ENCODE results near the gene LRFN4. TPM values are rescaled to one million over a fixed set of nuclear protein-coding genes. Genes with fewer than 3 reads are reported as not detected.

LRFN4 gene
- total RNA-seq, 3 donors from 2014 or later (not counting 1 experiment from before 2014, with no cell fraction given): 1.2 to 3.4 (median 2.0) TPM

DNA sequence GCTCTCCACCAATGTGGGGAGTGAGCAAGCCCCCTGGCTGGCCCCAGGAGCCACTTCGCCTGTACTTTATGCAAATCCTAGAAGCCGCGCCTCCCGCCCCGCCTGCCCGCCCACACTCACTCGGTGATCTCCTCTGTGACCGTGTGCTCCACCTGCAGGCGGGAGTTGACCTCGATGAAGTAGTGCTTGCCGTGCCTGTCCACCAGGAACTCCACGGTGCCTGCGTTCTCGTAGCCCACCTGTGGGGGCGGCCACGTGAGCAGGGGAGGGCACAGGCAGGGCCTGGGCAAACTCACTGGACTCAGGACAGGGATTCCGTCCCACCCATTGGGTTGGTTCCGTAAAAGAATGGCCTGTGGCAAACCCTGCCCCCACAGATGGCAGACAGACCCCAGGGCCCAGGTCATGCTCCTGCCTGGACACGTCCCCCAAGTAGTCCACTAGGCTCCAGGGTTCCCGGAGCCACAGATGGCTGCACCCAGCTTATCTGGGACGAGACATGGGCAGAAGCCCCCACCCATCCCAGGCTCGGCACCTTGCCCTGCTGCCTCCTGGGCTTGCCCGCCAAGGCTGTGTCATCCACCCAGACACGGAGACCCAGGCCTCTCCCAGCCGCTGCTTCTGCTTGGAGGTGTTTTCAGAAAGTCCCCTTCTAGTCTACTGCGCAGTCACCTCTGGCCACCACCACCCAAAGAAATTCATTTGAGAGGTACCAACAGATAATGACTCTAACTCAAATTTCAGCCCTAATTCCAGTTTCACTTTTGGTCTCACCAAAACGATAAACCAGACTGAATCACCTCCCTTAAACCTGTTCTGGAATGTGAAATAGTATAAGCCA lies 12.1 kb downstream of the LRFN4 start:
- H3K27me3 Mint-ChIP-seq (ENCODE audit: low read depth in 2 of 2): no peaks in the 10 kb centered on the region
- H3K9me3 Mint-ChIP-seq: no peaks in the 10 kb centered on the region
- Histone ChIP-seq H3K9me3 (ENCODE audit: control insufficient read depth, insufficient read depth, low read length) (no peaks in the 10 kb centered on the region), H3K4me1 (ENCODE audit: control insufficient read depth, insufficient read depth, low read length) (peaks cover 8% of the 10 kb centered on the region), H3K27me3 (ENCODE audit: control insufficient read depth, insufficient read depth, low read length) (no peaks in the 10 kb centered on the region), H3K4me3 (ENCODE audit: low read length) (no peak overlapping the region), H3K36me3 (ENCODE audit: control insufficient read depth, insufficient read depth, low read length) (no peaks in the 10 kb centered on the region), H3K27ac (ENCODE audit: low read length) (no peak overlapping the region)
- intact Hi-C loops (cut with micrococcal nuclease): no loop called here
- ATAC-seq: peak; percentile 79 to 99 (median 98)
- no peak overlapping the region for H3K4me3 Mint-ChIP-seq
- 33% methylated on average over 27 of the region's 27 CpGs for WGBS (ENCODE audit: insufficient coverage)
- no peaks in the 10 kb centered on the region for H3K36me3 Mint-ChIP-seq
- H3K27ac Mint-ChIP-seq: no peak overlapping the region
- peaks cover 5% of the 10 kb centered on the region in 2 donors for H3K4me1 Mint-ChIP-seq
- peak; percentile 47 to 87 for DNase-seq
- TF ChIP-seq, protein P1, sequence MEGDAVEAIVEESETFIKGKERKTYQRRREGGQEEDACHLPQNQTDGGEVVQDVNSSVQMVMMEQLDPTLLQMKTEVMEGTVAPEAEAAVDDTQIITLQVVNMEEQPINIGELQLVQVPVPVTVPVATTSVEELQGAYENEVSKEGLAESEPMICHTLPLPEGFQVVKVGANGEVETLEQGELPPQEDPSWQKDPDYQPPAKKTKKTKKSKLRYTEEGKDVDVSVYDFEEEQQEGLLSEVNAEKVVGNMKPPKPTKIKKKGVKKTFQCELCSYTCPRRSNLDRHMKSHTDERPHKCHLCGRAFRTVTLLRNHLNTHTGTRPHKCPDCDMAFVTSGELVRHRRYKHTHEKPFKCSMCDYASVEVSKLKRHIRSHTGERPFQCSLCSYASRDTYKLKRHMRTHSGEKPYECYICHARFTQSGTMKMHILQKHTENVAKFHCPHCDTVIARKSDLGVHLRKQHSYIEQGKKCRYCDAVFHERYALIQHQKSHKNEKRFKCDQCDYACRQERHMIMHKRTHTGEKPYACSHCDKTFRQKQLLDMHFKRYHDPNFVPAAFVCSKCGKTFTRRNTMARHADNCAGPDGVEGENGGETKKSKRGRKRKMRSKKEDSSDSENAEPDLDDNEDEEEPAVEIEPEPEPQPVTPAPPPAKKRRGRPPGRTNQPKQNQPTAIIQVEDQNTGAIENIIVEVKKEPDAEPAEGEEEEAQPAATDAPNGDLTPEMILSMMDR (IDR thresholded peaks at IDR 0.05): peak; percentile 32

- H3K4me3 ChIP-seq (ENCODE audit: low read length): no peak overlapping the region
- Mint-ChIP-seq H3K9me3 (no peaks in the 10 kb centered on the region), H3K4me1 (peaks cover 5% of the 10 kb centered on the region in 2 donors), H3K4me3 (no peak overlapping the region), H3K27ac (no peak overlapping the region), H3K27me3 (ENCODE audit: low read depth in 2 of 2) (peaks cover 0 to 3% of the 10 kb centered on the region in 2 donors), H3K36me3 (no peaks in the 10 kb centered on the region)
- TF ChIP-seq, protein P1 (IDR thresholded peaks at IDR 0.05): no peak
- 98% methylated on average over 9 of the region's 9 CpGs for WGBS (ENCODE audit: insufficient coverage)
- peaks cover 8% of the 10 kb centered on the region for H3K4me1 ChIP-seq (ENCODE audit: control insufficient read depth, insufficient read depth, low read length)
- no peak overlapping the region for H3K27ac ChIP-seq (ENCODE audit: low read length)
- intact Hi-C loops (cut with micrococcal nuclease): no loop called here
- no peaks in the 10 kb centered on the region for H3K36me3 ChIP-seq (ENCODE audit: control insufficient read depth, insufficient read depth, low read length)
- H3K9me3 ChIP-seq (ENCODE audit: control insufficient read depth, insufficient read depth, low read length): no peaks in the 10 kb centered on the region
- ATAC-seq: no peak
- no peak for DNase-seq
- H3K27me3 ChIP-seq (ENCODE audit: control insufficient read depth, insufficient read depth, low read length): no peaks in the 10 kb centered on the region
Measured at GRCh38 chr11:66869567-66869870, 12.7 kb downstream of the LRFN4 start.

GRCh38 chr11:66870131-66870530 lies 13.3 kb downstream of the LRFN4 start:
- H3K9me3 ChIP-seq (ENCODE audit: control insufficient read depth, insufficient read depth, low read length): no peaks in the 10 kb centered on the region
- no peak overlapping the region for H3K4me3 Mint-ChIP-seq
- H3K4me1 Mint-ChIP-seq: peaks cover 5% of the 10 kb centered on the region in 2 donors
- DNase-seq (no peak), ATAC-seq (no peak)
- TF ChIP-seq, protein P1 (IDR thresholded peaks at IDR 0.05): no peak
- H3K27me3 ChIP-seq (ENCODE audit: control insufficient read depth, insufficient read depth, low read length): no peaks in the 10 kb centered on the region
- H3K36me3 Mint-ChIP-seq: no peaks in the 10 kb centered on the region
- no peak overlapping the region for H3K4me3 ChIP-seq (ENCODE audit: low read length)
- peaks cover 0 to 5% of the 10 kb centered on the region in 2 donors for H3K27me3 Mint-ChIP-seq (ENCODE audit: low read depth in 2 of 2)
- no peak overlapping the region for H3K27ac Mint-ChIP-seq
- peaks cover 8% of the 10 kb centered on the region for H3K4me1 ChIP-seq (ENCODE audit: control insufficient read depth, insufficient read depth, low read length)
- no peaks in the 10 kb centered on the region for H3K9me3 Mint-ChIP-seq
- intact Hi-C loops (cut with micrococcal nuclease): no loop called here
- 97% methylated on average over 16 of the region's 16 CpGs for WGBS (ENCODE audit: insufficient coverage)
- H3K27ac ChIP-seq (ENCODE audit: low read length): no peak overlapping the region
- H3K36me3 ChIP-seq (ENCODE audit: control insufficient read depth, insufficient read depth, low read length): no peaks in the 10 kb centered on the region

Data from natural killer cell (primary cell).